Hepatocyte (in vitro differentiated cells): Measurements from ENCODE around the gene PCDHGA6.

ENCODE experiments used
- CTCF ChIP-seq: fragments of 200-600 bp; sonication (generic); IDR thresholded peaks from 2 replicates; pipeline ENCODE4 v1.5.1; 2016; ENCODE audit warnings: antibody characterized with exemption, mild to moderate bottlenecking; ENCODE audit not compliant: poor library complexity
- EZH2 ChIP-seq: fragments of 200-600 bp; sonication (generic); IDR thresholded peaks from 2 replicates; pipeline ENCODE4 v1.6.1; 2016; ENCODE audit warnings: antibody characterized with exemption, mild to moderate bottlenecking, borderline replicate concordance

- TF ChIP-seq CTCF (no peak), EZH2 (no peak)
These were observed 1.9 kb upstream of the PCDHGA6 start for GRCh38 chr5:141371572-141372475.
